Measurements from ENCODE around the gene KRT6B.

GRCh38 chr12:52445876-52446275 lies 6.1 kb downstream of the KRT6B start:
- TF ChIP-seq, protein P1, sequence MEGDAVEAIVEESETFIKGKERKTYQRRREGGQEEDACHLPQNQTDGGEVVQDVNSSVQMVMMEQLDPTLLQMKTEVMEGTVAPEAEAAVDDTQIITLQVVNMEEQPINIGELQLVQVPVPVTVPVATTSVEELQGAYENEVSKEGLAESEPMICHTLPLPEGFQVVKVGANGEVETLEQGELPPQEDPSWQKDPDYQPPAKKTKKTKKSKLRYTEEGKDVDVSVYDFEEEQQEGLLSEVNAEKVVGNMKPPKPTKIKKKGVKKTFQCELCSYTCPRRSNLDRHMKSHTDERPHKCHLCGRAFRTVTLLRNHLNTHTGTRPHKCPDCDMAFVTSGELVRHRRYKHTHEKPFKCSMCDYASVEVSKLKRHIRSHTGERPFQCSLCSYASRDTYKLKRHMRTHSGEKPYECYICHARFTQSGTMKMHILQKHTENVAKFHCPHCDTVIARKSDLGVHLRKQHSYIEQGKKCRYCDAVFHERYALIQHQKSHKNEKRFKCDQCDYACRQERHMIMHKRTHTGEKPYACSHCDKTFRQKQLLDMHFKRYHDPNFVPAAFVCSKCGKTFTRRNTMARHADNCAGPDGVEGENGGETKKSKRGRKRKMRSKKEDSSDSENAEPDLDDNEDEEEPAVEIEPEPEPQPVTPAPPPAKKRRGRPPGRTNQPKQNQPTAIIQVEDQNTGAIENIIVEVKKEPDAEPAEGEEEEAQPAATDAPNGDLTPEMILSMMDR (IDR thresholded peaks at IDR 0.05; ENCODE audit: low read depth, low read length) = no peak
- no peak for TF ChIP-seq POLR2A (IDR thresholded peaks at IDR 0.05; ENCODE audit: extremely low read depth, insufficient read length)
